Mesenchymal stem cell (in vitro differentiated cells and primary cell): ENCODE data around the gene FOXA3.
A peak's percentile ranks its signal among the peaks of the same experiment; 100 is the strongest.

ENCODE experiments used
- DNase-seq: peaks from one replicate; pipeline ENCODE4 v3.0.0-alpha.2; 2013
- H2AFZ ChIP-seq: one replicate; pipeline ENCODE4 v1.6.1; 2013; ENCODE audit warnings: low read depth, mild to moderate bottlenecking, control low read depth, inconsistent platforms, low read length, moderate library complexity
- H2AK5ac ChIP-seq: 2 replicates; pipeline ENCODE4 v1.6.1; 2013; ENCODE audit warnings: low read length, moderate library complexity, mild to moderate bottlenecking, inconsistent platforms; ENCODE audit not compliant: severe bottlenecking
- H2BK120ac ChIP-seq: one replicate; pipeline ENCODE4 v1.6.1; 2013; ENCODE audit warnings: low read depth, mild to moderate bottlenecking, inconsistent platforms, low read length, moderate library complexity
- H2BK12ac ChIP-seq, 2 experiments: one replicate each; pipeline ENCODE4 v1.6.1; 2013; ENCODE audit warnings: inconsistent platforms in 2 of 2, low read length in 2 of 2, mild to moderate bottlenecking in 2 of 2, moderate library complexity in 2 of 2, control low read depth in 1 of 2
- H2BK15ac ChIP-seq: one replicate; pipeline ENCODE4 v1.6.1; 2013; ENCODE audit warnings: mild to moderate bottlenecking, low read depth, inconsistent platforms; ENCODE audit not compliant: poor library complexity, severe bottlenecking
- H2BK5ac ChIP-seq: 2 replicates; pipeline ENCODE4 v1.6.1; 2013; ENCODE audit warnings: low read depth, mild to moderate bottlenecking, low read length, control low read depth, inconsistent platforms; ENCODE audit not compliant: poor library complexity, severe bottlenecking
- H3K14ac ChIP-seq, 2 experiments: one replicate each; pipeline ENCODE4 v1.6.1; 2013; ENCODE audit warnings: inconsistent platforms in 2 of 2, low read length in 2 of 2, control low read depth in 1 of 2, mild to moderate bottlenecking in 1 of 2, moderate library complexity in 1 of 2
- H3K18ac ChIP-seq, 2 experiments: one replicate each; pipeline ENCODE4 v1.6.1; 2013; ENCODE audit warnings: inconsistent platforms in 2 of 2, low read length in 2 of 2, control low read depth in 1 of 2, low read depth in 1 of 2, mild to moderate bottlenecking in 1 of 2
- H3K23ac ChIP-seq, 2 experiments: one replicate each; pipeline ENCODE4 v1.6.1; 2013; ENCODE audit warnings: inconsistent platforms in 2 of 2, low read length in 2 of 2, mild to moderate bottlenecking in 2 of 2, moderate library complexity in 2 of 2, control low read depth in 1 of 2
- H3K27ac ChIP-seq: 2 replicates; pipeline ENCODE4 v1.5.1; 2013; ENCODE audit warnings: mild to moderate bottlenecking, moderate library complexity, low read length, control low read depth, inconsistent platforms; ENCODE audit not compliant: poor library complexity, severe bottlenecking
- H3K27me3 ChIP-seq, 2 experiments: 2 replicates each; pipeline versions ENCODE4 v1.6.1 to v1.7.0; 2013; ENCODE audit warnings: low read length in 2 of 2, mild to moderate bottlenecking in 2 of 2, moderate library complexity in 2 of 2, control low read depth in 1 of 2, inconsistent platforms in 1 of 2; ENCODE audit not compliant: control insufficient read depth in 1 of 2, insufficient read depth in 1 of 2
- H3K36me3 ChIP-seq, 2 experiments: 2 replicates each; pipeline versions ENCODE4 v1.6.1 to v1.7.0; 2013; ENCODE audit warnings: low read length in 2 of 2, control low read depth in 1 of 2, inconsistent platforms in 1 of 2, low read depth in 1 of 2, mild to moderate bottlenecking in 1 of 2; ENCODE audit not compliant: insufficient read depth in 2 of 2, control insufficient read depth in 1 of 2
- H3K4ac ChIP-seq, 2 experiments: one replicate each; pipeline ENCODE4 v1.6.1; 2013; ENCODE audit warnings: inconsistent platforms in 2 of 2, low read length in 2 of 2, mild to moderate bottlenecking in 2 of 2, moderate library complexity in 2 of 2, control low read depth in 1 of 2, low read depth in 1 of 2
- H3K4me1 ChIP-seq: 2 replicates; pipeline ENCODE4 v1.6.1; 2013; ENCODE audit warnings: low read depth, low read length, control low read depth; ENCODE audit not compliant: control insufficient read depth, insufficient read depth
- H3K4me2 ChIP-seq: 2 replicates; pipeline ENCODE4 v1.6.1; 2013; ENCODE audit warnings: low read length, mild to moderate bottlenecking, inconsistent platforms; ENCODE audit not compliant: poor library complexity, severe bottlenecking
- H3K4me3 ChIP-seq, 2 experiments: 2 replicates each; pipeline versions ENCODE4 v1.5.1 to v1.7.0; 2013; ENCODE audit warnings: low read length in 2 of 2, mild to moderate bottlenecking in 2 of 2, control low read depth in 1 of 2, low read depth in 1 of 2; ENCODE audit not compliant: insufficient read depth in 1 of 2
- H3K79me1 ChIP-seq: replicated peaks from 2 replicates; pipeline ENCODE4 v1.6.1; 2013; ENCODE audit warnings: mild to moderate bottlenecking, control low read depth, low read length, inconsistent platforms; ENCODE audit not compliant: poor library complexity, severe bottlenecking
- H3K9ac ChIP-seq: 2 replicates; pipeline ENCODE4 v1.7.0; 2013; ENCODE audit warnings: mild to moderate bottlenecking, low read length, moderate library complexity
- H3K9me3 ChIP-seq: 2 replicates; pipeline ENCODE4 v1.7.0; 2013; ENCODE audit warnings: mild to moderate bottlenecking, low read length; ENCODE audit not compliant: control insufficient read depth
- H4K8ac ChIP-seq: one replicate; pipeline ENCODE4 v1.6.1; 2013; ENCODE audit warnings: inconsistent platforms, mild to moderate bottlenecking, low read length, moderate library complexity
- H4K91ac ChIP-seq: one replicate; pipeline ENCODE4 v1.6.1; 2013; ENCODE audit warnings: mild to moderate bottlenecking, low read length, inconsistent platforms
- WGBS: methylation state at CpG from one replicate; pipeline ENCODE4 v1.1.7; 2013; ENCODE audit warnings: mixed read lengths; 5-methylcytosine and 5-hydroxymethylcytosine counted together

The FOXA3 gene

GRCh38 chr19:45820413-45821102, 43.6 kb upstream of the FOXA3 start:
- Histone ChIP-seq H3K4ac (peak overlapping the region in 1 of 2 experiments; percentile 19), H2BK15ac (no peak overlapping the region), H4K8ac (no peak overlapping the region), H3K23ac (no peak overlapping the region), H3K14ac (no peak overlapping the region), H2BK12ac (no peak overlapping the region), H2AFZ (no peak overlapping the region), H3K9me3 (no peaks in the 10 kb centered on the region), H3K18ac (no peak overlapping the region), H4K91ac (no peak overlapping the region), H2AK5ac (no peak overlapping the region), H3K9ac (no peak overlapping the region), H2BK5ac (no peak overlapping the region), H2BK120ac (no peak overlapping the region), H3K4me1 (peaks cover 28% of the 10 kb centered on the region), H3K27me3 (no peaks in the 10 kb centered on the region), H3K36me3 (peaks cover 74 to 76% of the 10 kb centered on the region in 2 experiments), H3K4me2 (no peak overlapping the region), H3K4me3 (no peak overlapping the region), H3K27ac (no peak overlapping the region), H3K79me1 (peaks cover 3% of the 10 kb centered on the region)
- 84% methylated on average over 18 of the region's 20 CpGs for WGBS
- no peak for DNase-seq

GRCh38 chr19:45821103-45821521, 43.0 kb upstream of the FOXA3 start:
- Histone ChIP-seq H3K4me1 (peaks cover 23% of the 10 kb centered on the region), H2BK15ac (no peak overlapping the region), H2BK12ac (no peak overlapping the region), H3K36me3 (peaks cover 79 to 81% of the 10 kb centered on the region in 2 experiments), H3K27ac (no peak overlapping the region), H2BK120ac (no peak overlapping the region), H2AK5ac (no peak overlapping the region), H3K27me3 (no peaks in the 10 kb centered on the region), H3K14ac (no peak overlapping the region), H3K9me3 (no peaks in the 10 kb centered on the region), H3K23ac (no peak overlapping the region), H4K91ac (no peak overlapping the region), H3K4me2 (no peak overlapping the region), H4K8ac (no peak overlapping the region), H3K79me1 (peaks cover 3% of the 10 kb centered on the region), H3K9ac (no peak overlapping the region), H3K4ac (no peak overlapping the region), H3K18ac (no peak overlapping the region), H2AFZ (no peak overlapping the region), H3K4me3 (no peak overlapping the region), H2BK5ac (no peak overlapping the region)
- DNase-seq = no peak
- 97% methylated on average over 8 of the region's 8 CpGs for WGBS

GRCh38 chr19:45821570-45821969, 42.6 kb upstream of the FOXA3 start:
- H2BK120ac ChIP-seq = no peak overlapping the region
- DNase-seq = no peak
- no peak overlapping the region for H3K18ac ChIP-seq
- H3K79me1 ChIP-seq = peaks cover 3% of the 10 kb centered on the region
- H2AK5ac ChIP-seq = no peak overlapping the region
- no peak overlapping the region for H4K8ac ChIP-seq
- H3K27me3 ChIP-seq = no peaks in the 10 kb centered on the region
- H3K36me3 ChIP-seq = peaks cover 84 to 86% of the 10 kb centered on the region in 2 experiments
- H3K4me2 ChIP-seq = no peak overlapping the region
- H3K23ac ChIP-seq = no peak overlapping the region
- no peak overlapping the region for H3K4me3 ChIP-seq
- no peak overlapping the region for H3K14ac ChIP-seq
- H2BK12ac ChIP-seq = no peak overlapping the region
- no peak overlapping the region for H2BK5ac ChIP-seq
- no peak overlapping the region for H2BK15ac ChIP-seq
- 91% methylated on average over 10 of the region's 10 CpGs for WGBS
- no peak overlapping the region for H3K27ac ChIP-seq
- no peak overlapping the region for H3K4ac ChIP-seq
- H4K91ac ChIP-seq = peak overlapping the region; percentile 28
- no peak overlapping the region for H3K9ac ChIP-seq
- no peaks in the 10 kb centered on the region for H3K9me3 ChIP-seq
- peaks cover 19% of the 10 kb centered on the region for H3K4me1 ChIP-seq
- no peak overlapping the region for H2AFZ ChIP-seq

- H3K4ac ChIP-seq = no peak overlapping the region
- H3K4me2 ChIP-seq = no peak overlapping the region
- H3K27ac ChIP-seq = no peak overlapping the region
- no peak overlapping the region for H2BK15ac ChIP-seq
- no peaks in the 10 kb centered on the region for H3K9me3 ChIP-seq
- H2BK120ac ChIP-seq = no peak overlapping the region
- H3K14ac ChIP-seq = no peak overlapping the region
- peaks cover 91 to 94% of the 10 kb centered on the region in 2 experiments for H3K36me3 ChIP-seq
- H3K4me1 ChIP-seq = peaks cover 16% of the 10 kb centered on the region
- no peaks in the 10 kb centered on the region for H3K27me3 ChIP-seq
- H2AK5ac ChIP-seq = no peak overlapping the region
- WGBS = 95% methylated on average over 3 of the region's 5 CpGs
- no peak overlapping the region for H3K18ac ChIP-seq
- DNase-seq = no peak
- no peak overlapping the region for H3K23ac ChIP-seq
- no peak overlapping the region for H4K8ac ChIP-seq
- H3K4me3 ChIP-seq = no peak overlapping the region
- H3K9ac ChIP-seq = no peak overlapping the region
- no peak overlapping the region for H4K91ac ChIP-seq
- H2AFZ ChIP-seq = no peak overlapping the region
- peaks cover 5% of the 10 kb centered on the region for H3K79me1 ChIP-seq
- no peak overlapping the region for H2BK5ac ChIP-seq
- H2BK12ac ChIP-seq = no peak overlapping the region
Observed at GRCh38 chr19:45822716-45823115, 41.4 kb upstream of the FOXA3 start.
